HG02973 (cell line): ENCODE measurements around the gene TEX22.
"Not testable (repeated sequence)": the region's sequence is repeated elsewhere in the genome, so short reads cannot be mapped to it uniquely, and the experiment has no call there.

Experiments
- ATAC-seq: cut with Tn5 transposase; IDR thresholded peaks from one replicate; pipeline ENCODE4 v1.9.1; 2021; ENCODE audit warnings: moderate library complexity; ENCODE audit not compliant: unreplicated experiment

TEX22 gene, protein sequence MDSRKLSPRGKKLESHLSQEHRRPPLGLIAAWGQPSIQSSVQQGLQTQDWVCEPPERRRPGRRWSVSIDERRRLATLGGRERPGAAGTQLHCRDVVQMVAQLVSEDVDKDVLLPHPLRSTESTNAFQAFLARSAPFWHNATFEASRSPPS

DNA sequence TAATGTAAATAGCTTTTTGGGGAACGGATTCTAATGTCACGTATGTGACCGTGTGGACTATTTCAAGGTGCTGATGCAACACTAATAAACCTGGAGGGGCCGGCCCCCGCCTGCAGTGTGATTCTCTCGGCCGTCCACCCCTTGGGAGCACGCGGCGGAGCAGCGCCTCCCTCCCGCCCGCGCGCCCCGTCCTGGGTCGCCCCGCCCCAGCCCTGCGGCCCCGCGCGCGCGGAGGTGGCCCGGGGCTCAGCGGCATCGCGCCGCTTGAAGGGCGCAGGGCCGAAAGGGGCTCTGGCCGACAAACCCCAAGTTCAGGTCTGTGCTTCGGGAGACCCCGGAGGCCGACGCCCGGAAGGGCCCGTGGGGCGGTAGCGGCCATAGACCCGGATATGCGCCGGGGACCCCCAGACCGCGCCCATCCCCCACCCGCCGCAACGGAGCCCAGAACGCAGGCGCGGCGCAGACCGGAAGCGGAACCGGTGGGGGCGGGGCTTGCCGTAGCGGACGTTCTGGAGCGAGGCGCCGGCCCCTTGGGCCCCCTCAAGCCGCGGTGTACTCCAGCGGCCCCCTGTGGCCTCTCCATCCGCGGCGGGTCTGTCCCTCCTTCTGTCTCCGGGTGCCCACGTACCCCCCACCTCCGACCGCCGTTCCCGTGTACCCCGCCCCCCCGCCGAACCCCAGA is at the start of gene TEX22:
Gene TEX22, plus strand, starts transcription at position 495 of the 682 bp plus-strand sequence. CDS start 803 bp downstream, outside the sequence.
- peak; percentile 70 for ATAC-seq

GRCh38 chr14:105348945-105349699 is 49.2 kb upstream of the TEX22 start:
- ATAC-seq = no peak

DNA sequence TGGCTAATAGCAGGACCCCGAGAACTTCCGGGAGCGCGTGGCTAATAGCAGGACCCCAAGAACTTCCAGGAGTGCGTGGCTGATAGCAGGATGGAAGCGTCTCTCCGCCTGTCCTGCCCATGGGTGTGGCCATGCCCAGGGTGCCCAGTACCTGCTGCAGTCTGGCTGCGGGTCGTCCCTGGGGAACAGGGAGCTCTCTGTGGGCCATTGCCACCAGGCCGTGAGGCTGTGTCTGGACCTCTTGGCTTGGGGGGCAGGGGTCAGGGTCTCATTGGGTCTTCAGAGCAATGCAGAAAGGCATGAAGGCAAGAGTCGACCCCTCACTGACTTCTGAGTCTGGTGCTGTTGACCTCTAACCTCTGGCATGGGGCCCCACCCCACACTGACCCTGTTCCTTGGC is 48.3 kb upstream of the TEX22 start:
- no peak for ATAC-seq

DNA sequence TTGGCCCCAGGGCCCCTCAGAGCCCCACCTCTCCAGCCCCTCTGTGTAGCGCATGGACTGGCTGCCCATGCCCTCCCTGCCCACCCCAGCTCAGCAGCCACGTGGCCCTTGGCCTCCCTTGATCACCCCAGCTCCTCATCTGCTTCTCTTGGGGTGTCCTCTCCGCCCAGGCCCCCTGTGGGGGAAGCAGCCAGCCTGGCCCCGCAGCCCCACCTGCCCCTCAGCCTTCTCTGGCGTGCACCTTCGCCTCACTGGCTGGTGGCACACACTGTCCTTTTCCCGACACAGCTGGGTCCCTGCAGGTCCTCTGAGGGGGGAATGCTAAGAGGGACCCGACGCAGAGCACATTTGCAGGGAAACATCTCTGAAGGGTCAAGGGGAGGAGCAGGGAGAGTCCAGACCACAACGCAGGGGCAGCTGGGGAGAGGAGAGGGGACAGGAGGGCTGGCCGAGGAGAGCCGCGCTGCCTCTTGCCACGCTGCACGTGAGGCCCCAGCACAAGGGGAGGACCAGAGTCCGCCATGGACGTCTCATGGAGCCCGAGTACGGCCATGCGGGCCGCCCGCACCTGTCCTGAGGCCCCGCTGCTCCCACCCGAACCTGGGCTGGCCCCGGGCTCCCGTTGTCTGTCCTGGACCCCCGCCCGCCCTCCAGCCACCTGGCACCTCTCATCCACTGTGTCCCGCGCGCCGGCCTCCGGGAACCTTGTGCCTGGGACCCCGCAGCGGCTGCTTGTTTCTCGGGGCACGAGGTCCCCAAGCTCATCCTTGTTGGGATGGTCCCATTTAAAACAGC is 47.7 kb upstream of the TEX22 start:
- no peak for ATAC-seq

DNA sequence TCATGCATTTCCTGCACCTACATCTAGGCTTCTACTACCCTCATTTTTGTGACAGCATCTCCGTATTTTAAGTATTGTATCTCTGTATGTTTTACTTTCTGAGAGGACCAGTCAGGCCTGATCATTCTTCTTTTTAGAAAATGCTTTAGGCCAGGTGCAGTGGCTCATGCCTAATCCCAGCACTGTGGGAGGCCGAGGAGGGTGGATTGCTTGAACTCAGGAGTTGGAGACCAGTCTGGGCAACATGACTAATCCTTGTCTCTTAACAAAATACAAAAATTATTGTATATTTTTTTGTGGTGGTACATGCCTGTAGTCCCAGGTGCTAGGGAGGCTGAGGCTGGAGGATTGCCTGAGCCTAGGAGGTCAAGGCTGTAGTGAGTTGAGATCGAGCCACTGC is 46.9 kb upstream of the TEX22 start:
- no peak for ATAC-seq

DNA sequence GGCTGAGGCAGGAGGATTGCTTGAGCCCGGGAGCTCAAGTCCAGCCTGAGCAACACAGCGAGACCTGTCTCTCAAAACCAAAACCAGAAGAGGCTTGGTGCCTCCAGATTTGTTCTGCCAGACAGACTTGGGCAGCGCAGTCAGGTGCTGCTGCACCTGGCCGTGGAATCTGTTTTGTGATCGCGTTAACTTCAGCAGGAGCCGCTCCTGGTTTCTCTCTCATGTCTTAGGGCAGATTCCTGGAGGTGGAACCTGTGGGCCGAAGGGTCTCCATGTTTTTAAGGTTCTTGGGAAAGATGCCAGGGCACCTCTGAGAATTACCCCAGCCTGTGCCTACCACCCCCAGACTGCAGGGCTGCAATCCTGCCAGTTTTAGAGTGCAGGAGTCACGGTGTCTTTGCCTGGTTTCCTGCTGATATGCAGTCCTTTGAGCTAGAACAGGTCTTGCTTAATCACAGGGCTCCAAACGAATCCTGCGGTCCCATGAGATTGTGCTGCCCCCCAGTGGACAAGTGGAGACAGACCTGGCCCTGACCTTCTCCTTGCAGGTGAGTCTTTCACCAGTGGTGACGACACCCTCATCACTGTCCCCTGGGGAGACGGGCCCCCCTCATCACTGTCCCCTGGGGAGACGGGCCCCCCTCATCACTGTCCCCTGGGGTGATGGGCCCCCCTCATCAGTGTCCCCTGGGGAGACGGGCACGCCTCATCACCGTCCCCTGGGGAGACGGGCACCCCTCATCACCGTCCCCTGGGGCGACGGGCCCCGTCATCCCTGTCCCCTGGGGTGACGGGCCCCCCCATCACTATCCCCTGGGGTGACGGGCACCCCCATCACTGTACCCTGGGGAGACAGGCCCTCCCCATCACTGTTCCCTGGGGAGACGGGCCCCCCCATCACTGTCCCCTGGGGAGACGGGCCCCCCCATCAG is 46.2 kb upstream of the TEX22 start:
- peak; percentile 75 for ATAC-seq

DNA sequence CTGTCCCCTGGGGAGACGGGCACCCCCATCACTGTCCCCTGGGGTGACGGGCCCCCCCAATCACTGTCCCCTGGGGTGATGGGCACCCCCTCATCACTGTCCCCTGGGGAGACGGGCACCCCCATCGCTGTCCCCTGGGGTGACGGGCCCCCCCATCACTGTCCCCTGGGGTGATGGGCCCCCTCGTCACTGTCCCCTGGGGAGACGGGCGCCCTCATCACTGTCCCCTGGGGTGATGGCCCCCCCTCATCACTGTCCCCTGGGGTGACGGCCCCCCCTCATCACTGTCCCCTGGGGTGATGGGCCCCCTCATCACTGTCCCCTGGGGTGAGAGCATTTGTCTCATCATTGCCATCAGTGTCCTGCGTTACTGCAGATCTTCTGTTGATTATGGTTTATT is 45.2 kb upstream of the TEX22 start:
- no peak for ATAC-seq

DNA sequence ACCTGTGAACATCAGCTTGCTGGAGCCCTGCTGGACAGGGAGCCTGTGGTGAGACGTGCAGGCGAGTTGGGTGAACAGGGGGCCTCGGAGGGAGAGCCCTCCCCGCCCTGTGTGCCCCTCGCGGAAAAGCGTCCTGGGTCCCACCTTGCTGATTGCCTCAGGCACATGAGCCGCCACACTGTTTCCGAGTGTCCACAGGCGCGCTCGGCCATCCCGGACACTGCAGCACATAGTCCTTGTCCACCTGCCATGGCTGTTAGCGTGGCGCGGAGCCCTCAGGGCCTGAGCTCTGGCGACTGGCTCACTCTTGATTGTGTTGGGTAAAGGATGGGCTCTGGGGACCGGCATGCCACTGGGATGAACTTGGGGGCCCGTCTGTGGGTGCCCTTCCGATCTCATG is 43.8 kb upstream of the TEX22 start:
- ATAC-seq = no peak

GRCh38 chr14:105355049-105355575 is 43.2 kb upstream of the TEX22 start:
- ATAC-seq = no peak

DNA sequence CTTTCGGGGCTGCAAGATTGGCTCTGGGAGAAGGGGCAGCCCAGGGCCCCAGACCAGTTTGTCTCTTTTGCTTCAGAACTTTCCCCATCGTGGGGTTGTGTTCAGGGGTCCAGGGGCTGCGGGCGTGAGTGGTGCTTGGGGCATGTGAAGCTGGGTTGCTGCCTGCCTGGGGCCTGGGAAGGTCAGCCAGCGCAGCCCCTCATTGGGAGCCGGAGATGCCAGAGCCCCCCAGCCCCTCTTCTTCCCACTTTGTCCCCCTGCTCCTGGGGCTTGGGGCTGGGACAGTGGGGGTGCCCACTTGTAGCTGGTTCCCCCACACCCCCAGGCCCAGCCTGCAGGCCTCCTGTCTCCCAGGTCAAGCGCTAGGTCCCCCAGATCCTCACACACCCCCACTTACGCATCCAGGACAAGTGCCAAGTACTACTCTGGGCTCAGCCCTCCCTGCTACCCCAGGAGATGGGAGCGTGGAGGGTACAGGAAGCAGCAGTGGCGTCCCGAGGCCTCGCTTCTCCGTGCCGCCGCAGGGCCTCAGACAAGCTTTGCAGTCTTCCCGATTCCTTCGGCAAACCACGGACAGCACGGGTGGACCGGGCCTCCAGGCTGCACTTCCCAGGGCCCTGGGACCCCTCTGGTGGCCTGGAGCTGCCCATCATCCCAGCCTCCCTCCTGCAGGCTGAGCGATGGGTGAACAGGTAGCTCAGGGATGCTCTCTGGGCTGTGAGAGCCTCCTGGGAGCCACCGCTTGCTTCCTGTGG is 42.3 kb upstream of the TEX22 start:
- no peak for ATAC-seq

DNA sequence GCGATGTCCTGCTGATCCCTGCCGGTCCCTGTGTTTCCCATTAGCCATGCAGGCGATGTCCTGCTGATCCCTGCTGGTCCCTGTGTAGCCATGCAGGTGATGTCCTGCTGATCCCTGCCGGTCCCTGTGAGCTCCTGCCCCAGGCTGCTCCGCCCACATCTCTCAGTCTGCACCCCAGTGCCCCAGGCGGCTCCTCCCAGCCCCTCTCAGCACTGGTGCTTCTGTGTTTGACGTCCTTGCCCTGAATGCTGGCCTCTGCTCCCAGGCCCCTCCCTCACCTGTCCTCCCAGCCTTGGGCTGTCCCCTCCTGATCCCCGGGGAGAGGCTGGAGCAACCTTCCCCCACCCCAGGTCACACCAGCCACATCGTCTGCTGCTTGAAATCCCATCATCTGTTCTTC is 41.4 kb upstream of the TEX22 start:
- no peak for ATAC-seq

DNA sequence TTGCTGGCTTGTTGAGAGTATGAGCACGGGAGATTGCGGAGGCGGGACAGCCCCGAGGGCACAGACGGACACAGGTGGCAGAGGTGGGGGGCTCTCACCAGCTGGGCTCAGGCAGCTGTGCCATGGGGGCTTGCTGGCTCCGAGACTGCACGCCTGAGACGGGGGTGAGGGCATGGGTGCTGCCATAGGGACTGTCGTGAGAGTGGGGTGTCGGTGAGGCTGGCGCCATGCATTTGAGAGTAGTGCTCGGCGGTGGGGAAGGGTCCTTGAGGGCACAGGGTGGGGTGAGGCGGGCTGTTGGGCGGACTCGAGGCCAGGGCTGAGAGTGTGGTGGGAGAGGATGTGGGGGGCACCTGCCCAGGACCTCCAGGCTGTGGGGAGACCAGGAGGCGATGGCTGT is 40.7 kb upstream of the TEX22 start:
- ATAC-seq = no peak

DNA sequence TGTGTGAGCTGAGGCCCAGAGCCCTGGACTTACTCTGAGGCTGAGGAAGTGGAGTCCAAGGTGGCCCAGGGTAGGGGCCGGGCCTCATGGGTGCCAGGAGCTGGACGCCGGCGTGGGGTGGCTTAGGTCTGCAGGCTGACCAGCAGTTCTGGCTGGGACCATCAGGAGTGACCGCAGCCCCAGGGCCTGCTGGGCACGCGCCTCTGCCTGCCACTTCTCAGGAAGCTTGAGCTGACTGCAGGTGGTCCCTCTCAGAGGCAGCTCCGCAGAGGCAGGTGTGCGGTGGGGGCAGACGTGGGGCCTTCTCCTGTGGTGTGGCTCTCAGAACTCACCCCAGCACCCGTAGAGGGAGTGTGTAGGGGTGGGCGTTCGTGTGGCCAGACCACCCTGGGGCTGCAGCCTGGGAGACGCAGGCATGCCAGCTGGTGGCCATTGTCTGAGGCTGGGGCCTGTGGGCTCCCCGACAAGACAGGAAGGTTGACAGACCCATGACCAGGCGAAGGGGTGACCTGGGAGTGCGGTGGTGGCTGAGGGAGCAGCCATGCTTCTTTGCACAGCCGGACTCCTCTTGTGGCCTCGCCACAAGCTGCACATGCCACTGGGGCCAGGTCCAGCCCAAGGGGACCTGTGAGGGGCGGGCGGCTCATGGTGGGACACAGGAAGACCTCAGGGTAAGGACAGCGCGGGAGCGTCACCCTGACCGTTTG is 40.0 kb upstream of the TEX22 start:
- no peak for ATAC-seq

DNA sequence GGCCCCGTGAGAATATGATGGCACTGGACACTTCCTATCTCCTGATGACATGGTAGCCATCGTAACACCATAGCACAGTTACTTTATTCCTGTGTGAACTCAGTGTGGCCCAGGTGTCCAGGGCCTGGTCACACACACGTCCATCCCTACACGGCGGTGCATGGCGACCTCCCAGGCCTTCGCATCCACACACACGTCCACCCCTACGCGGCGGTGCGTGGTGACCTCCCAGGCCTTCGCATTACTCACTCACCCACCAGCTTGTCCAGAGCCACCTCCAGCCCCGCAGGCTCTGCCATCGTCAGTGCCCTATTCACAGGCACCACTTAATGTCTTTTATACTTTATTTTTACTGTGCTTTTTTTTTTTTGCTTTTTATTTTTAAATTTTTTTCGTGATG is 39.4 kb upstream of the TEX22 start:
- no peak for ATAC-seq

DNA sequence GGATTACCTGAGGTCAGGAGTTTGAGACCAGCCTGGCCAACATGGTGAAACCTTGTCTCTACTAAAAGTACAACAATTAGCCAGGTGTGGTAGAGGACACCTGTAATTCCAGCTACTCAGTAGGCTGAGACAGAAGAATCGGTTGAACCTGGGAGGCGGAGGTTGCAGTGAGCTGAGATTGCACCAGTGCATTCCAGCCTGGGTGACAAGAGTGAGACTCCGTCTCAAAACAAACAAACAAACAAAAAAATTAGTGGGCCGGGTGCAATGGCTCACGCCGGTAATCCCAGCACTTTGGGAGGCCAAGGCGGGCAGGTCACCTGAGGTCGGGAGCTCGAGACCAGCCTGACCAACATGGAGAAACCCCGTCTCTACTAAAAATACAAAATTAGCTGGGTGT is 36.9 kb upstream of the TEX22 start:
- not testable (repeated sequence) for ATAC-seq

- ATAC-seq = no peak
These were observed 34.3 kb upstream of the TEX22 start for GRCh38 chr14:105363847-105364708.

- no peak for ATAC-seq
These were observed 33.2 kb upstream of the TEX22 start for GRCh38 chr14:105365101-105365500.

- ATAC-seq = no peak
These were observed 32.7 kb upstream of the TEX22 start for GRCh38 chr14:105365681-105366080.
